Parathyroid adenoma (tissue), 2 donors: Measurements from ENCODE around the gene LMBR1.

Source experiments
- H2AFZ ChIP-seq: fragments of 300-600 bp; sonication (generic); one replicate; pipeline ENCODE4 v1.7.0; 2017; ENCODE audit warnings: antibody characterized with exemption, mild to moderate bottlenecking
- H3K27ac ChIP-seq: fragments of 300-600 bp; sonication (generic); one replicate; pipeline ENCODE4 v1.7.0; 2017
- H3K27me3 ChIP-seq: fragments of 300-600 bp; sonication (generic); one replicate; pipeline ENCODE4 v1.7.0; 2017; ENCODE audit warnings: low read length; ENCODE audit not compliant: control insufficient read depth, insufficient read depth
- H3K36me3 ChIP-seq: fragments of 300-600 bp; sonication (generic); one replicate; pipeline ENCODE4 v1.7.0; 2017; ENCODE audit warnings: low read length; ENCODE audit not compliant: control insufficient read depth, insufficient read depth
- H3K4me1 ChIP-seq: fragments of 300-600 bp; sonication (generic); one replicate; pipeline ENCODE4 v1.7.0; 2017; ENCODE audit warnings: control low read depth
- H3K4me2 ChIP-seq: fragments of 300-600 bp; sonication (generic); one replicate; pipeline ENCODE4 v1.7.0; 2017; ENCODE audit warnings: low read length
- H3K4me3 ChIP-seq: fragments of 300-600 bp; sonication (generic); one replicate; pipeline ENCODE4 v1.7.0; 2017; ENCODE audit warnings: low read depth, low read length
- H3K79me2 ChIP-seq: fragments of 300-600 bp; sonication (generic); one replicate; pipeline ENCODE4 v1.7.0; 2017; ENCODE audit warnings: control low read depth
- H3K9ac ChIP-seq: fragments of 300-600 bp; sonication (generic); one replicate; pipeline ENCODE4 v1.7.0; 2017; ENCODE audit warnings: mild to moderate bottlenecking
- H3K9me3 ChIP-seq: fragments of 300-600 bp; sonication (generic); one replicate; pipeline ENCODE4 v1.7.0; 2017; ENCODE audit warnings: low read length; ENCODE audit not compliant: control insufficient read depth
- CTCF ChIP-seq: fragments of 300-600 bp; sonication (generic); IDR thresholded peaks from one replicate; pipeline ENCODE4 v1.7.0; 2017; ENCODE audit warnings: antibody characterized with exemption, mild to moderate bottlenecking
- donor health status: primary hyperparathyroidism.

The LMBR1 gene

GRCh38 chr7:156673454-156673853, 219.5 kb downstream of the LMBR1 start:
- Histone ChIP-seq H3K27me3 (no peaks in the 10 kb centered on the region), H3K4me2 (no peak overlapping the region), H3K4me1 (no peaks in the 10 kb centered on the region), H2AFZ (no peak overlapping the region), H3K4me3 (no peak overlapping the region), H3K9me3 (no peaks in the 10 kb centered on the region), H3K27ac (no peak overlapping the region), H3K79me2 (no peaks in the 10 kb centered on the region), H3K9ac (no peak overlapping the region), H3K36me3 (no peaks in the 10 kb centered on the region)
- no peak for TF ChIP-seq CTCF

GRCh38 chr7:156669035-156669828, 223.8 kb downstream of the LMBR1 start:
- TF ChIP-seq CTCF, result no peak
- Histone ChIP-seq H3K79me2 (no peaks in the 10 kb centered on the region), H3K4me1 (peaks cover 19% of the 10 kb centered on the region), H3K9ac (no peak overlapping the region), H3K27ac (no peak overlapping the region), H2AFZ (no peak overlapping the region), H3K4me2 (no peak overlapping the region), H3K4me3 (no peak overlapping the region), H3K9me3 (no peaks in the 10 kb centered on the region), H3K36me3 (no peaks in the 10 kb centered on the region), H3K27me3 (no peaks in the 10 kb centered on the region)

GRCh38 chr7:156668130-156668741, 224.7 kb downstream of the LMBR1 start:
- H3K4me1 ChIP-seq, result peaks cover 19% of the 10 kb centered on the region
- TF ChIP-seq CTCF, result no peak

GRCh38 chr7:156667110-156667426, 225.9 kb downstream of the LMBR1 start:
- no peak overlapping the region for H3K27ac ChIP-seq
- H3K36me3 ChIP-seq, result no peaks in the 10 kb centered on the region
- H3K79me2 ChIP-seq, result no peaks in the 10 kb centered on the region
- no peak overlapping the region for H2AFZ ChIP-seq
- TF ChIP-seq CTCF, result no peak
- H3K9ac ChIP-seq, result no peak overlapping the region
- peaks cover 19% of the 10 kb centered on the region for H3K4me1 ChIP-seq
- H3K27me3 ChIP-seq, result no peaks in the 10 kb centered on the region
- H3K9me3 ChIP-seq, result no peaks in the 10 kb centered on the region
- H3K4me3 ChIP-seq, result no peak overlapping the region
- no peak overlapping the region for H3K4me2 ChIP-seq

More at GRCh38 chr7:156668130-156668741, 224.7 kb downstream of the LMBR1 start:
- H3K4me3 ChIP-seq, result no peak overlapping the region
- no peak overlapping the region for H3K9ac ChIP-seq
- H2AFZ ChIP-seq, result no peak overlapping the region
- H3K79me2 ChIP-seq, result no peaks in the 10 kb centered on the region
- H3K27ac ChIP-seq, result no peak overlapping the region
- no peaks in the 10 kb centered on the region for H3K9me3 ChIP-seq
- H3K36me3 ChIP-seq, result no peaks in the 10 kb centered on the region
- no peaks in the 10 kb centered on the region for H3K27me3 ChIP-seq
- H3K4me2 ChIP-seq, result no peak overlapping the region
